ENCODE measurements around the gene CDCA8. TPM values are rescaled to one million over a fixed set of nuclear protein-coding genes. Genes with fewer than 3 reads are reported as not detected.
A peak's percentile ranks its signal among the peaks of the same experiment; 100 is the strongest.

Gene CDCA8
- total and polyA plus RNA-seq, 9 of the 15 experiments (the other 6 are each of a cell fraction or from before 2014, with no cell fraction given): 26.4 to 148 (median 81.8) TPM

- no peak for TF ChIP-seq ZNF311 (CRISPR knock-in tag; IDR thresholded peaks at IDR 0.05)
- TF ChIP-seq TAF9B (IDR thresholded peaks at IDR 0.05; ENCODE audit: partially characterized antibody): peak; percentile 40
- 0 out of 2 replicates have a peak, but pooled peaks have one; percentile 55 for TF ChIP-seq ZNF717 (CRISPR knock-in tag; IDR thresholded peaks at IDR 0.05)
- 0 out of 2 replicates have a peak, but pooled peaks have one; percentile 24 for TF ChIP-seq TAF7 (tag; IDR thresholded peaks at IDR 0.05)
- peak; percentile 73 for TF ChIP-seq ETV1 (tag; conservative IDR thresholded peaks at IDR 0.05; ENCODE audit: low read depth)
- peak; percentile 96 for TF ChIP-seq SIN3B (IDR thresholded peaks at IDR 0.05; ENCODE audit: low read depth)
- peak; percentile 96 for TF ChIP-seq CREM (IDR thresholded peaks at IDR 0.05; ENCODE audit: low read depth)
- TF ChIP-seq ZBTB2 (IDR thresholded peaks at IDR 0.05): no peak
- TF ChIP-seq E2F4 (CRISPR knock-in tag; IDR thresholded peaks at IDR 0.05; ENCODE audit: low read depth): peak; percentile 99
- no peak for TF ChIP-seq PHB2 (IDR thresholded peaks at IDR 0.05; ENCODE audit: low read depth)
- TF ChIP-seq TAF1 (IDR thresholded peaks at IDR 0.05; ENCODE audit: control insufficient read depth, extremely low read depth, insufficient read depth, low read length, severe bottlenecking): peak; percentile 79
- TF ChIP-seq TOE1 (IDR thresholded peaks at IDR 0.05; ENCODE audit: borderline replicate concordance): no peak
- peak; percentile 92 for TF ChIP-seq TOE1 (CRISPR knock-in tag; IDR thresholded peaks at IDR 0.05; ENCODE audit: borderline replicate concordance, low read depth)
- TF ChIP-seq ZSCAN29 (IDR thresholded peaks at IDR 0.05): no peak
- no peak for TF ChIP-seq ZNF354B (CRISPR knock-in tag; IDR thresholded peaks at IDR 0.05)
- peak; percentile 59; the same call in 1 of the 2 replicates for TF ChIP-seq MTA3 (IDR thresholded peaks at IDR 0.05; ENCODE audit: borderline replicate concordance)
- no peak for TF ChIP-seq ZNF583 (CRISPR knock-in tag; IDR thresholded peaks at IDR 0.05)
- TF ChIP-seq ZNF395 (CRISPR knock-in tag; IDR thresholded peaks at IDR 0.05): peak; percentile 61; the same call in 1 of the 2 replicates
- TF ChIP-seq FOXK2 (conservative IDR thresholded peaks at IDR 0.05 in 1 of 2, IDR thresholded peaks at IDR 0.05 in 1 of 2; ENCODE audit: low read depth in 2 of 2): peak; percentile 94 to 95
- peak in 1 of 2 experiments; percentile 89; a peak in 2 of 4 replicates for TF ChIP-seq MLLT1 (IDR thresholded peaks at IDR 0.05)
- no peak for TF ChIP-seq ZNF589 (CRISPR knock-in tag; IDR thresholded peaks at IDR 0.05; ENCODE audit: low read depth)
- no peak for TF ChIP-seq ZNF79 (CRISPR knock-in tag; IDR thresholded peaks at IDR 0.05; ENCODE audit: low read depth)
Measured at GRCh38 chr1:37692078-37692833, at the start of gene CDCA8 (continued).

All from K562 (cell line).